MCF 10A (cell line): ENCODE results near the gene APLP1. TPM values are rescaled to one million over a fixed set of nuclear protein-coding genes. Genes with fewer than 3 reads are reported as not detected.
A peak's percentile ranks its signal among the peaks of the same experiment; 100 is the strongest.

ENCODE experiments used
- BruUV-seq: library from RNA; stranded (reverse); fragments of 400-500 nt; replicated peaks from 2 replicates; lab custom pipeline; 2021; lab: Mats Ljungman, UMichigan
- CTCF ChIA-PET: fragments of 300-600 bp; sonication (Branson Sonifier 250); formaldehyde crosslinking; extraction: SDS; loops from one replicate; lab custom pipeline; 2021; ENCODE audit warnings: antibody characterized with exemption, inconsistent platforms; lab: Yijun Ruan, JAX
- POLR2A ChIA-PET: fragments of 300-600, 350-650 bp; sonication (Branson Sonifier 250); formaldehyde crosslinking; extraction: SDS; loops from one replicate; lab custom pipeline; 2020; ENCODE audit warnings: antibody characterized with exemption, inconsistent platforms; lab: Yijun Ruan, JAX
- DNase-seq: peaks from one replicate; pipeline ENCODE4 v3.0.0-alpha.2; 2018; ENCODE audit not compliant: unreplicated experiment
- H3K27ac Mint-ChIP-seq: one replicate; pipeline ENCODE4 v1.8.0; 2022; ENCODE audit warnings: mild to moderate bottlenecking, low read depth, mixed read lengths; ENCODE audit not compliant: unreplicated experiment
- H3K27me3 Mint-ChIP-seq: one replicate; pipeline ENCODE4 v1.8.0; 2022; ENCODE audit warnings: mixed read lengths; ENCODE audit not compliant: insufficient read depth, unreplicated experiment
- H3K36me3 Mint-ChIP-seq: one replicate; pipeline ENCODE4 v1.8.0; 2022; ENCODE audit warnings: mild to moderate bottlenecking, moderate library complexity, mixed read lengths; ENCODE audit not compliant: insufficient read depth, unreplicated experiment
- H3K4me1 Mint-ChIP-seq: one replicate; pipeline ENCODE4 v1.8.0; 2022; ENCODE audit warnings: mixed read lengths; ENCODE audit not compliant: insufficient read depth, unreplicated experiment
- H3K4me3 Mint-ChIP-seq: one replicate; pipeline ENCODE4 v1.8.0; 2022; ENCODE audit warnings: mild to moderate bottlenecking, moderate library complexity, mixed read lengths; ENCODE audit not compliant: unreplicated experiment
- H3K9me3 Mint-ChIP-seq: one replicate; pipeline ENCODE4 v1.8.0; 2022; ENCODE audit warnings: mixed read lengths; ENCODE audit not compliant: unreplicated experiment
- CTCF ChIP-seq: fragments of 200-600 bp; IDR thresholded peaks from one replicate; pipeline ENCODE4 v1.8.0; 2022; ENCODE audit warnings: antibody characterized with exemption, mild to moderate bottlenecking; ENCODE audit not compliant: unreplicated experiment
- intact Hi-C: fragments of 100-400 bp; cut with micrococcal nuclease; formaldehyde crosslinking; loops from 2 replicates; pipeline ENCODE4 v1.14.1; 2022
- total RNA-seq: library from RNA; stranded (reverse); gene quantifications from 2 replicates; pipeline ENCODE4 v1.2.3, GENCODE V29; 2022

The APLP1 gene
- total RNA-seq, 1 experiment from 2014 or later: 2.4 TPM

- Mint-ChIP-seq H3K36me3 (peaks cover 27% of the 10 kb centered on the region), H3K27me3 (no peaks in the 10 kb centered on the region), H3K9me3 (no peaks in the 10 kb centered on the region), H3K4me1 (peaks cover 13% of the 10 kb centered on the region), H3K27ac (peak overlapping the region; percentile 90), H3K4me3 (peak overlapping the region; percentile 90)
- no peak for DNase-seq
- POLR2A ChIA-PET: interaction anchor here (0.6 to 1.3 kb wide), 5 partner anchors 11 to 150 kb away, joined by 3 to 5 read pairs (median 3); partner anchors contain the start of gene LIN37
- intact Hi-C loops: no loop called here
- no peak for TF ChIP-seq CTCF
- CTCF ChIA-PET: interaction anchor here (0.7 to 2.1 kb wide), 3 partner anchors 15 to 33 kb away, joined by 3 to 15 read pairs (median 3); no protein-coding TSS in a partner anchor
- BruUV-seq: no TSS peak
These were observed 30.1 kb downstream of the APLP1 start for GRCh38 chr19:35898499-35898809.

GRCh38 chr19:35899547-35900214 lies 31.3 kb downstream of the APLP1 start:
- no peak for TF ChIP-seq CTCF
- POLR2A ChIA-PET: interaction anchor here (0.7 to 1.6 kb wide), 3 partner anchors 31 to 215 kb away, joined by 3 to 6 read pairs (median 5); partner anchors contain the start of genes POLR2I and TBCB
- Mint-ChIP-seq H3K27me3 (no peaks in the 10 kb centered on the region), H3K36me3 (peaks cover 14% of the 10 kb centered on the region), H3K9me3 (no peaks in the 10 kb centered on the region), H3K27ac (peak overlapping the region; percentile 90), H3K4me3 (peak overlapping the region; percentile 90), H3K4me1 (peaks cover 16% of the 10 kb centered on the region)
- intact Hi-C loops: loop anchor here (2.0 kb wide), 1 partner anchor 31 kb away; no protein-coding TSS in a partner anchor
- DNase-seq: peak; percentile 87
- CTCF ChIA-PET: no interaction called here
- BruUV-seq: no TSS peak

- Mint-ChIP-seq H3K4me3 (peak overlapping the region; percentile 90), H3K4me1 (peaks cover 16% of the 10 kb centered on the region), H3K36me3 (no peaks in the 10 kb centered on the region), H3K27ac (no peak overlapping the region), H3K27me3 (no peaks in the 10 kb centered on the region), H3K9me3 (no peaks in the 10 kb centered on the region)
- no peak for DNase-seq
- ChIA-PET POLR2A (interaction anchor here (1.4 to 1.6 kb wide), 3 partner anchors 30 to 214 kb away, joined by 5 to 6 read pairs (median 5); partner anchors contain the start of genes POLR2I, PSENEN, TBCB and U2AF1L4), CTCF (interaction anchor here (1.0 kb wide), 1 partner anchor 93 kb away, joined by 3 read pairs; no protein-coding TSS in a partner anchor)
- no peak for TF ChIP-seq CTCF
- intact Hi-C loops: loop anchor here (2.0 kb wide), 1 partner anchor 30 kb away; no protein-coding TSS in a partner anchor
- BruUV-seq: no TSS peak
These were observed 32.8 kb downstream of the APLP1 start for GRCh38 chr19:35901055-35901644.
